H9 (cell line): ENCODE measurements around the gene TRPM3. TPM values are rescaled to one million over a fixed set of nuclear protein-coding genes. Genes with fewer than 3 reads are reported as not detected.

ENCODE experiments used
- DNase-seq: peaks from one replicate; pipeline ENCODE4 v3.0.0-alpha.2; 2017
- H2AFZ ChIP-seq: one replicate; pipeline ENCODE4 v1.6.1; 2013; ENCODE audit warnings: mild to moderate bottlenecking, low read length, control low read depth, moderate library complexity
- H2AK5ac ChIP-seq: 2 replicates; pipeline ENCODE4 v1.6.1; 2013; ENCODE audit warnings: low read length, control low read depth, mixed read lengths; ENCODE audit not compliant: insufficient read length
- H2BK120ac ChIP-seq: one replicate; pipeline ENCODE4 v1.6.1; 2013; ENCODE audit warnings: low read depth, mild to moderate bottlenecking, low read length, control low read depth, inconsistent platforms; ENCODE audit not compliant: poor library complexity, severe bottlenecking
- H2BK12ac ChIP-seq: 2 replicates; pipeline ENCODE4 v1.6.1; 2013; ENCODE audit warnings: low read length, control low read depth, mixed read lengths, low read depth; ENCODE audit not compliant: insufficient read length
- H2BK15ac ChIP-seq: 2 replicates; pipeline ENCODE4 v1.6.1; 2013; ENCODE audit warnings: low read depth, low read length, control low read depth
- H2BK20ac ChIP-seq: one replicate; pipeline ENCODE4 v1.6.1; 2013; ENCODE audit warnings: low read depth, mild to moderate bottlenecking, low read length, control low read depth, inconsistent platforms; ENCODE audit not compliant: poor library complexity, severe bottlenecking
- H2BK5ac ChIP-seq: 2 replicates; pipeline ENCODE4 v1.6.1; 2013; ENCODE audit warnings: low read length, control low read depth, mixed read lengths; ENCODE audit not compliant: insufficient read length
- H3K14ac ChIP-seq: 2 replicates; pipeline ENCODE4 v1.6.1; 2013; ENCODE audit warnings: low read length, control low read depth; ENCODE audit not compliant: insufficient read depth
- H3K18ac ChIP-seq: 2 replicates; pipeline ENCODE4 v1.6.1; 2013; ENCODE audit warnings: low read depth, mild to moderate bottlenecking, mixed read lengths, low read length, control low read depth; ENCODE audit not compliant: insufficient read length
- H3K23ac ChIP-seq: 2 replicates; pipeline ENCODE4 v1.6.1; 2013; ENCODE audit warnings: low read length, control low read depth, mixed read lengths, low read depth; ENCODE audit not compliant: insufficient read length
- H3K23me2 ChIP-seq: 2 replicates; pipeline ENCODE4 v1.6.1; 2013; ENCODE audit warnings: low read depth, mild to moderate bottlenecking, mixed read lengths, low read length, control low read depth; ENCODE audit not compliant: insufficient read length, poor library complexity, severe bottlenecking
- H3K27ac ChIP-seq: 2 replicates; pipeline ENCODE4 v1.5.1; 2013; ENCODE audit warnings: low read length, control low read depth, mixed read lengths, low read depth; ENCODE audit not compliant: insufficient read length
- H3K27me3 ChIP-seq: 2 replicates; pipeline ENCODE4 v1.6.1; 2013; ENCODE audit warnings: low read length, control low read depth, inconsistent platforms; ENCODE audit not compliant: insufficient read depth
- H3K4ac ChIP-seq: 2 replicates; pipeline ENCODE4 v1.6.1; 2013; ENCODE audit warnings: low read depth, mild to moderate bottlenecking, control low read depth, inconsistent platforms, low read length, moderate library complexity
- H3K4me1 ChIP-seq: 2 replicates; pipeline ENCODE4 v1.6.1; 2013; ENCODE audit warnings: low read length, control low read depth, inconsistent platforms; ENCODE audit not compliant: insufficient read depth
- H3K4me2 ChIP-seq: 2 replicates; pipeline ENCODE4 v1.6.1; 2013; ENCODE audit warnings: low read length, control low read depth, mixed read lengths; ENCODE audit not compliant: insufficient read length, insufficient read depth
- H3K56ac ChIP-seq: 2 replicates; pipeline ENCODE4 v1.6.1; 2013; ENCODE audit warnings: low read depth, mild to moderate bottlenecking, mixed read lengths, low read length, control low read depth; ENCODE audit not compliant: insufficient read length
- H3K79me1 ChIP-seq: 2 replicates; pipeline ENCODE4 v1.6.1; 2013; ENCODE audit warnings: low read depth, mild to moderate bottlenecking, moderate library complexity, low read length, control low read depth, inconsistent platforms; ENCODE audit not compliant: insufficient read depth, poor library complexity, severe bottlenecking
- H3K79me2 ChIP-seq: 2 replicates; pipeline ENCODE4 v1.6.1; 2013; ENCODE audit warnings: low read length, control low read depth, inconsistent platforms; ENCODE audit not compliant: insufficient read depth
- H3K9ac ChIP-seq: 2 replicates; pipeline ENCODE4 v1.6.1; 2013; ENCODE audit warnings: low read length, control low read depth, mixed read lengths; ENCODE audit not compliant: insufficient read length; ENCODE audit errors: extremely low read depth
- H3K9me3 ChIP-seq: one replicate; pipeline ENCODE4 v1.6.1; 2013; ENCODE audit warnings: low read depth, low read length, inconsistent platforms; ENCODE audit not compliant: control insufficient read depth
- H3T11ph ChIP-seq: one replicate; pipeline ENCODE4 v1.6.1; 2013; ENCODE audit warnings: mild to moderate bottlenecking, low read length, control low read depth, inconsistent platforms
- H4K20me1 ChIP-seq: one replicate; pipeline ENCODE4 v1.6.1; 2013; ENCODE audit not compliant: control insufficient read depth, insufficient read length, insufficient read depth
- H4K5ac ChIP-seq: 2 replicates; pipeline ENCODE4 v1.6.1; 2013; ENCODE audit warnings: low read depth, mild to moderate bottlenecking, mixed read lengths, low read length, control low read depth; ENCODE audit not compliant: insufficient read length
- H4K8ac ChIP-seq: replicated peaks from 2 replicates; pipeline ENCODE4 v1.6.1; 2013; ENCODE audit warnings: low read length, control low read depth, mixed read lengths, low read depth; ENCODE audit not compliant: insufficient read length
- H4K91ac ChIP-seq: 2 replicates; pipeline ENCODE4 v1.6.1; 2013; ENCODE audit warnings: low read depth, mild to moderate bottlenecking, moderate library complexity, mixed read lengths, low read length, control low read depth; ENCODE audit not compliant: insufficient read length
- H3K27ac Mint-ChIP-seq, 3 experiments: 2 replicates in 2 of 3; 3 replicates in 1 of 3; pipeline ENCODE4 v1.8.0; 2020 to 2021; ENCODE audit warnings: mixed read lengths in 3 of 3, mild to moderate bottlenecking in 1 of 3, moderate library complexity in 1 of 3
- H3K27me3 Mint-ChIP-seq: 2 replicates; pipeline ENCODE4 v1.8.0; 2021; ENCODE audit warnings: low read depth, mild to moderate bottlenecking, moderate library complexity, mixed read lengths
- H3K36me3 Mint-ChIP-seq, 3 experiments: 2 replicates in 2 of 3; 3 replicates in 1 of 3; pipeline ENCODE4 v1.8.0; 2020 to 2021; ENCODE audit warnings: low read depth in 3 of 3, mixed read lengths in 3 of 3; ENCODE audit not compliant: insufficient read depth in 1 of 3
- H3K4me1 Mint-ChIP-seq, 2 experiments: 2 replicates each; pipeline ENCODE4 v1.8.0; 2020; ENCODE audit warnings: mixed read lengths in 2 of 2
- H3K4me3 Mint-ChIP-seq, 2 experiments: 2 replicates in 1 of 2; 3 replicates in 1 of 2; pipeline ENCODE4 v1.8.0; 2020 to 2021; ENCODE audit warnings: mild to moderate bottlenecking in 2 of 2, mixed read lengths in 2 of 2, moderate library complexity in 1 of 2
- H3K9me3 Mint-ChIP-seq, 2 experiments: 2 replicates in 1 of 2; 3 replicates in 1 of 2; pipeline ENCODE4 v1.8.0; 2020; ENCODE audit warnings: mild to moderate bottlenecking in 2 of 2, mixed read lengths in 2 of 2, moderate library complexity in 1 of 2
- CTCF ChIP-seq: fragments of 200-600 bp; sonication (generic); conservative IDR thresholded peaks from 3 replicates; pipeline ENCODE4 v1.8.0; 2021; ENCODE audit warnings: antibody characterized with exemption, mild to moderate bottlenecking
- WGBS: extraction: QIAGEN DNeasy Blood & Tissue Kit; methylation state at CpG from one replicate; pipeline ENCODE4 v1.1.7; 2013; ENCODE audit warnings: missing lambda C conversion rate, low lambda C conversion rate, mixed read lengths; ENCODE audit not compliant: insufficient read length; ENCODE audit errors: extremely low coverage; 5-methylcytosine and 5-hydroxymethylcytosine counted together
- total RNA-seq: library from RNA; stranded (reverse); gene quantifications from 2 replicates; pipeline ENCODE4 v1.2.1, GENCODE V29; 2021

TRPM3 gene
- total RNA-seq, 1 experiment from 2014 or later = 10.3 TPM

GRCh38 chr9:70760228-70760627, 361.2 kb downstream of the TRPM3 start:
- no peak overlapping the region for H3K27ac Mint-ChIP-seq
- H3K4me3 Mint-ChIP-seq = no peak overlapping the region
- Histone ChIP-seq H3K9me3 (no peaks in the 10 kb centered on the region), H3K27ac (no peak overlapping the region), H2BK5ac (no peak overlapping the region), H3K56ac (no peak overlapping the region), H3K23ac (no peak overlapping the region), H3K4me1 (no peaks in the 10 kb centered on the region), H2BK15ac (no peak overlapping the region), H4K20me1 (no peaks in the 10 kb centered on the region), H3T11ph (no peak overlapping the region), H3K9ac (no peak overlapping the region), H4K5ac (no peak overlapping the region), H2AK5ac (no peak overlapping the region), H4K8ac (no peak overlapping the region), H3K79me2 (no peaks in the 10 kb centered on the region), H3K23me2 (no peaks in the 10 kb centered on the region), H3K4me2 (no peak overlapping the region), H2BK120ac (no peak overlapping the region), H3K79me1 (no peaks in the 10 kb centered on the region), H2BK12ac (no peak overlapping the region), H4K91ac (no peak overlapping the region), H3K14ac (no peak overlapping the region), H3K18ac (no peak overlapping the region), H3K4ac (no peak overlapping the region), H2BK20ac (no peak overlapping the region), H3K27me3 (no peaks in the 10 kb centered on the region), H2AFZ (no peak overlapping the region)
- WGBS = no CpG with 5 or more reads among the region's 8 CpGs
- no peak for DNase-seq
- H3K9me3 Mint-ChIP-seq = no peaks in the 10 kb centered on the region
- H3K36me3 Mint-ChIP-seq = peaks cover 0 to 4% (median 0%) of the 10 kb centered on the region in 3 experiments; a peak in 2 of 7 replicates
- TF ChIP-seq CTCF = no peak
- H3K4me1 Mint-ChIP-seq = peaks cover 6 to 7% of the 10 kb centered on the region in 2 experiments
- H3K27me3 Mint-ChIP-seq = no peaks in the 10 kb centered on the region; the same call in 1 of the 2 replicates
